Putamen (tissue), 1 donor: ENCODE results near the gene GAB2.
"Not testable (repeated sequence)": the region's sequence is repeated elsewhere in the genome, so short reads cannot be mapped to it uniquely, and the experiment has no call there.

Source experiments
- DNase-seq: peaks from one replicate; pipeline ENCODE4 v3.0.0-alpha.2; 2016; ENCODE audit warnings: low spot score

The GAB2 gene

DNA sequence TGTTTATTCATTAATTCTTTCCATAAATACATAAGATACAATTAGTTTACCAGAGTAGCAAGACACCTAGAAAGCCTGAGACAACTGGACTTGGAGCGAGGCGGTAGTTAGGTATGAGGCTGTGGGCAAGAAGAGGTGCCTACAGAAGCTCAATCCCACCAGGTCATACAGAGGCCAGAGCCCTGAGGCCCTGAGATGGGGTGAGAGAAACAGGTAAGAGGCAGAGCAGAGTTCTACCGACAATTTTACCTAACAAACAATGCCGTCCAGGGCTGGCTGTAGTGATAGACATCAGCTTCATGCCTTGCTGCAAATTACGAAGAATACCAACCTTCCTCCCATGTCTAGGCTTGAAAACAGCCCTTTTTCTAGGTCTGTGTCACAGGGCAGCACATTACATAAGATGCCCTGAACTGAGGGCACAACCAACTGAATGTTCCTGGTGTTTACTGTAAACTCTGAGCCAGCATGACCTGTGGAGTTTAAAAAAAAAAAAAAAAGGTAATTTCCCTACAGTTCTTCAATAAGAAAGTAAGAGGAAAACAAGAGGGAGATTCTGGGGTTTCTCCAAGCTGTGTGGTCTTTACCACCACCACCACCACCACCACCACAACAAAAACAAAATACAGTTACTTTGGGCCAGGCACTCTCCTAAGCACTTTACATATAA lies 105.8 kb downstream of the GAB2 start:
- no peak for DNase-seq

DNA sequence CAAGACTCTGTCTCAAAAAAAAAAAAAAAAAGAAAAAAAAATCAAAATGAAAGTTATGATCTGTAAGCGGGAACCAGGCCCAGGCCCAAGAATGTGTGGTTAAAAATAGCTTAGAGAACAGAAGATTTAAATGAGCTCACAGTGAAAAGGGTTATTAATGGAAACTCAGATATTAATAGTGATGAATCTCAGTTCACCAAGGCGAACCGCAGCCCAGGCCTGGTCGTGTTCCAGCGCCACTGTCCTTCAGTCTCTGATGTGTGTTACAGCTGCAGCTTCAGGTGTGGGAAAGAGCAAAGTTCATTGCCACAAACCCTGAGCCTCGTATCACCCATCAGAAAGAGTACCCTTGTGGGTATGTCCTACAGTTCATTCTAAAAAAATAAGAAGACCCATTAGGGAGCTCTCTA lies 107.1 kb downstream of the GAB2 start:
- DNase-seq: no peak

DNA sequence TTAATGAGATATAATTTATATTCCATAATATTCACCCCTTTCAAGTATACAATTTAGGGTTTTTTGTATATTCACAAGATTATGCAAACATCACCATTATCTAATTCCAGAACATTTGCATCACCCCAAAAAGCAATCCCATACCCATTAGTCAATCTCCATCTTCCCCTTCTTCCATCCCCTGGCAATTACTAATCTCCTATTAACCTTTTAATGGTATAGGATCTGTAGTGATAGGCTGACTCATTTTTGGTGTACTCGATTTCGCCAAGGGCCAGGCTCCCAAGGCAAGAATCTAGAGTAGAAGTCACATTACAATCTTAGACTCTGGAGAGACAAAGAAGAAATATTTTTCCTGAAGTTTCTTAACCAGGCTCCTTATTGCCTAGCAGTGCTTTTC lies 113.4 kb downstream of the GAB2 start:
- DNase-seq: no peak

DNA sequence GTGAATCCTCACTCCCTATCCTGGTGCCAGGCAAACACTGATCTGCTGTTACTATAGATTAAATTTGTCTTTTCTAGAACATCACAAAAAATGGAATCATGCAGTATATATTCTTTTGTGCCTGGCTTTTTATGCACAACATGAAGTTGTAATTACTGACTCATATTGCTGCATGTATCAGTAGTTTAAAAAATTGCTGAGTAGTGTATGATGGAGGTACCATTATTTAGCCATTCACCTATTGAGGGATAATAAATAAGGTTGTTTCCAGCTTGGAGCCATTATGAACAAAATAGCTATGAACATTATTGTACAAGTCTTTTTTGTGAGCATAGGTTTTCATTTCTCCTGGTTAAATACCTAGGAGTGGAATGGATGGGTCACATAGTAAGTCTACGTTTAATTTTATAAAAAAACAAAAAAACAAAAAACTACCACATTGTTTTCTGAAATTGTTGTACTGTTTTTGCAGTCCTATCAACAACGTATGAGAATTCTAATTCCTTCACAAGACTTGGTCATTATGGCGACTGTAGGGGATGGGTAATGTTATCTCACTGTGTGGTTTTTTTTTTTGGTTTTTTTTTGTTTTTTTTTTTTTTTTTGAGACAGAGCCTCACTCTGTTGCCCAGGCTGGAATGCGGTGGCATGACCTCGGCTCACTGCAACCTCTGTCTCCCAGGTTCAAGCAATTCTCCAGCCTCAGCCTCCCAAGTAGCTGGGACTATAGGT lies 117.3 kb downstream of the GAB2 start:
- no peak for DNase-seq

DNA sequence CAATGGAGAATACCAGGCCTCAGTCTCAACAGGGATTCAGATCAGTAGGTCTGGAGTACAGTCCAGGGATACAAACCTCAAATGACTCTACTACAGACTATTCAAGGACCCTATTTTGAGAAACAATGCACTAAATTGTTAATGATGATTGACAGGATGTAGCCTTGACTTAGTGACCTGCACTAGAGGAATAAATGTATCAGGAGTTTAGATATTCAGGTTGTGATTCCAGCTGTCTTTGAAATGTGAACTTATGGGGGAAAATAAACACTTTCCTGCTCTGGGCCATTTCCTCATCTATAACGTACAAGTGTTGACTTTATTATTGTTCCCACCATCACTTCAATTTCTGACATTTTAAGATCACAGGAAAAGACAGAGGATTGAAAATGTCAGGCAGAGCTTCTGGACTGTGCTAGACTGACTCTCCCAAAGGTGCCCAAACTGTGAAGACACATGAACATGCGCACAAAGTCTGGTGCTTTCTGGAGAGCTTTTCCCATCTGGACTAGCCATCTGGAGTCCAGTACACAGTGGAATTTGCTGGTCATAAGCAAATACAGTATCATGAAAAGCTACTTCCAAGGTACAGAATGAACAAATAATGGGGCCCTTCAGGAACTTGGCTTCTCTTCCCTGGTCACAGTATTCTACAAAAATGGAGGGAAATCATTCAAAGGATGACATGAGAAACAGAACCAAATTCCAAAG lies 118.5 kb downstream of the GAB2 start:
- no peak for DNase-seq

DNA sequence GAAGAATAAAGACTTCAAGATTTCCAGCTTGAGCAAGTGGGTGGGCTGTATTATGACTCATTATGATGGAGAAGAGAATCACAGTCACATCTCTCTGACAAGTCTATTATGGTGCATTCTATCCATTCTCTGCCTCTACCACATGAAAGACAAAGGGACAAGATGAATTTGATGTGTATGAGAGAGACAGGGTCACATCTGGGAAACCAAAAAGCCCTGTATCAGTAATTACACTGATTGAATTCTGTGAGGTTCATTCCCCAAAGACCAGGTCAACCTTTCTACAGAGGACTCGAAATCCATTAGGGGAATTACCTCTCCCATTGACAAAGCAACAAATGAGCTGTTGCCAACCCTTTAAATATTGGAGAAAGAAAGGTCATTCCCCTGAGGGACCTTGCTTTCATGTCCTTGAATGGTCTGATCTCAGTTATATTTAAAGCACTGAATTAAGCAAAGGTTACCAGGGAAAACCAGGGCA lies 119.3 kb downstream of the GAB2 start:
- no peak for DNase-seq

DNA sequence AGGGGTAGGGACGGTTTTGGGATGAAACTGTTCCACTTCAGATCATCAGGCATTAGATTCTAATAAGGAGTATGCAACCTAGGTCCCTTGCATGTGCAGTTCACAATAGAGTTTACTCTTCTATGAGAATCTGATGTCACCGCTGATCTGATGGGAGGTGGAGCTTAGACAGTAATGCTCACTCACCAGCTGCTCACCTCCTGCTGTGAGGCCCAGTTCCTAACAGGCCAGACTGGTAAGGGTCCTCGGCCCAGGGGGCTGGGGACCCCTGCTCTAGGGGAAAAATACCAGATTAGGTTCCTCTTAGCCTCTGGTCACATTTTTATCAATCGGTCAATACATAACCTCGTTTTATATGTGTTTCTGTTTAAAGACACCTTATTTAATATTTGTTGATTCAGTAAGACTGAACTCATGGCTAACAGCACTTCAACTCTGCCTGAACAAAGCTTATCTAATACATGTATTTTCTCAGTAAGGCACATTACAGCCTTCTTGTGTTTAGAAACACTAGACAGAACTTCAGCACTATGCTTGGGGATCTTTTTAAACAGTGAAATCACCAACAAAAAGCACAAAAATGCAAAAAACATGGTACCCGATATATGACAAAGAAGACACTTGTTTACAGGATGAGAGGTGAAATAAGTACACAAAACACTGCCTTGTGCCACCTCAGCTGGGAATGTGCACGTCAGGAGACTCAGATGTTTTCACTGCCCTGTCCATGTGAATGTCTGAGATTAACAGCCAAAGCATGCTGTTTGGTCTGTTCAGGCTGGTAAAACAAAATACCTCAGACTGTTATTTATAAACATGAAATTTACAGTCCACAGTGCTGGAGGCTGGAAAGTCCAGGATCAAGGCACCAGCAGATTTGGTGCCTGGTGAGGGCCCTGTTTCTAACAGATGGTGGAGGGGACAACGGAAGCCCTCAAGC lies 121.4 kb downstream of the GAB2 start:
- no peak for DNase-seq

DNA sequence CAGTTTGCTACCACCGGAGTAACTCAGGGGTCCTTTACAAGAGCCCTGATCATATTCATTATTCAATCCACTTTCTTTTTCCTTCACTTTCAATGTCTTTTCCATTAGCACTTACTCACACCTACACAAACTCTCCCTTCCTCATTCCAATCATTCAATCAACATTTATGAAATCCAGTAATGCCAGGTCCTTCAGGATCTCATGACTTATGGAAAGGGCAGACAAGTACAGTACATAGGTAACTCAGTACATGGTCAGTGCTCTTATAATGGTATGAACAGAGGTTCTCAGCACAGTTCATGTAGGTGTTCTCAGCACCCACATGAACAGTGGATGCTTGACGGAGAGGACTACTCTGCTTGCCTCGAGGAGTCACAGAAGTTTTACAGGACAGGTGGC lies 122.3 kb downstream of the GAB2 start:
- DNase-seq: no peak

DNA sequence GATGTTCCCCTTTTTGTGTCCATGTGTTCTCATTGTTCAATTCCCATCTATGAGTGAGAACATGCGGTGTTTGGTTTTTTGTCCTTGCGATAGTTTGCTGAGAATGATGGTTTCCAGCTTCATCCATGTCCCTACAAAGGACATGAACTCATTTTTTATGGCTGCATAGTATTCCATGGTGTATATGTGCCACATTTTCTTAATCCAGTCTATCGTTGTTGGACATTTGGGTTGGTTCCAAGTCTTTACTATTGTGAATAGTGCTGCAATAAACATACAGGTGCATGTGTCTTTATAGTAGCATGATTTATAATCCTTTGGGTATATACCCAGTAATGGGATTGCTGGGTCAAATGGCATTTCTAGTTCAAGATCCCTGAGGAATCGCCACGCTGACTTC lies 123.5 kb downstream of the GAB2 start:
- DNase-seq: not testable (repeated sequence)

DNA sequence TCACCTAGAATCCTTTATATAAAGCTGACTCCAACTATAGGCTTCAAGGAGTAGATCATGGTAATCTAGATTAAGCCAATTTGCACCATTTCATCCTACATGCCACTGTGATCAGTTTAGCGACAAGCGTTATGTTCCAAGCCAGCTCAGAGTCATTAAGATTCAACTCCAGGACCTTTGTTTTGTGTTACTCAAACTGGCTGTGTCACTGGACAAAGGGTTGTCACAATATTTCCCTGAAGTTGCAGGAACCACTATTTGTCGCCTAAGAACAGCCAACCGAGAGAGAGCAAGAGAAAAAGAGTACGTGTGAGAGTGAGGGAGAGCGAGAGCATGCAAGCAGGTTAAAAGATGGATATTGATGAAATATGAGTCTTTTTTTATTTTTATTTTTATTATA lies 124.1 kb downstream of the GAB2 start:
- no peak for DNase-seq

DNA sequence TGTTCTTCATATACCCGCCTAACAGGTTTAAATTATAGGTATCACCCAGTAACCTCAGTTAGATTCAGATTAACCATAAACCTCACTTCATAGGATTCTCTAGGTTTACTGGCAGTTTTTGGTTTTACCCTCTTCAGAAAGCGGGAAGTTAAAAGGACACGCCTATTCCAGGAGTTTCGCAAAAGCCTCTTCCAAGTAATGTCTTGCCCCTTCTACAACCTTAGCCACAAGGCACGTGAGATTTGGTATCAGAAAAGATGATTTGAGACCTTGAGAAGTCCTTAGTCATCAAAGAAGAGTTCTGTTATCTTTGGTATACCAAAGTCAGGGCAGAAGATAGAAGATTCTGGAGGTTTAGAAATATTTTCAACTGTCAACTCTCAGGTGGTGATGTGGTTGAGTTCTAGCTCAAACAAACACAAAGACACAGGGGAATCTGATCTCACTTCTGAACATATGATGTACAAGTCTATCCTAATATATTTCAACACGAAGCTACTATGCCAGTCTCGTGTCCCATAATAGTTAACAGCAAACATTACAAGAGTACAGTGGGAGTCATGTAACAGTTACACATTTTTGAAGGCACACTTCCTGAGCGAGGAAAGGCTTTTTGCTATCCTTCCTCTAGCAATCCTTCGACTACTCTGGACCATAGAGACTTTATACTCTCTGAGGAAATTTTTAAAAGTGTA lies 125.4 kb downstream of the GAB2 start:
- no peak for DNase-seq

DNA sequence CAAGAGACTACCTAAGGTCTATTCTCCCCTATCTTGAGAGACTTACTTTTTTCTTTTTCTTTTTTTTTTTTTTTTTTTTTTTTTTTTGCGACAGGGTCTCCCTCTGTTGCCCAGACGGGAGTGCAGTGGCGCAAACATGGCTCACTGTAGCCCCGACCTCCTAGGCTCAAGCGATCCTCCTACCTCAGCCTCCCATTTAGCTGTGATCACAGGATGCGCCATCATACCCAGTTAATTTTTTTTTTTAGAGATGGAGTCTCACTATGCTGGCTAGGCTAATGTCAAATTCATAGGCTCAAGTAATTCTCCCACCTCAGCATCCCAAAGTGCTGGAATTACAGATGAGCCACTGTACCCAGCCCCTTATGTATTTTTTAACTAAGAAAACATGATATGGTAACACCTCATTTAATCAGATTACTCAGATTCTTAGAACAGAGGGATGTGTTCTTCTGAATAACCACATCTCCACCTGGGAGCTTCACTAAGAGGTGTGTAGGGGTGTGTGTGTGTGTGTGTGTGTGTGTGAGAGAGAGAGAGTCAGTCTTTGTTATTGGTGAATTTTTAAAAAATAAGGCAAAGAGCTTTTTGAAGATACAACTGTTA lies 126.0 kb downstream of the GAB2 start:
- DNase-seq: no peak

DNA sequence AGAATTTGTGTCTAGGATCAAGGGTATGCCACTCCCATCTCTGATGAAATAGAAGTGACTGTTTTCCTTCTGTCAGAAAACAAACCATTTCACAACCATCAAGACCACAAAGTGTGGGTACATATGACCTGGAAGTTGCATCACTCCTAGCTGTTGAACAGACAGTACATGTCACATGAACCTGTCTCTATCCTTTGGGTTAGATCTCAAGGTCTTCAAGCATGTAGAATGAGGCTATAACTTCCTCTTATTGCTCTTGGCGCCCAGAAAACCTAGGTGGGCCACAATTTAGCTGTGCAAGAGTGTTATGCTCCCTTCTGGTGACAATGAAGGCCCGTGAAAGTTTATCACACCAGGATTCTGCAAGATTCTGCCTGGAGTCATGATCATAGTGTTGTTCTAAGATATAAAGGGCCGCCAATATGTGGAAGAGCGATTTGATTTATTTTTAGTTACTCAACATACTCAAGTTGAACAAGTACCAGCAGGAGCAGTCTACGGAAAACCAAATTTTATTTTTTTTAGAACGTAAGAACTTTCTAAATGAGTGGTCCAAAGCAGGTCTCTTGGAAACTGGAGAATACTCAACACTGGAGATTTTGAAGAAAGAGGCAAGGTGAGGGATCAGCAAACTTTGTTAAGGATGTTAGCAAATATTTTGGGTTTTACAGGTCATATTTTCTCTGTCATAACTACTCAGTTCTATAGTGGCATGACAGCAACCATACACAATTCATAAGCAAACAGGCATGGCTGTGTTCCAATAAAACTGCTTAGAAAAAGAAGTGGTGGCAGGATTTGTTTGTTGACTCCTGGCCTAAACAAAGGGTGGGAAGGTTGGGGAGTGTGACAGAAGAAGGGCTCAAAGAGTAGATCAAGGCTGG lies 127.1 kb downstream of the GAB2 start:
- DNase-seq: no peak

DNA sequence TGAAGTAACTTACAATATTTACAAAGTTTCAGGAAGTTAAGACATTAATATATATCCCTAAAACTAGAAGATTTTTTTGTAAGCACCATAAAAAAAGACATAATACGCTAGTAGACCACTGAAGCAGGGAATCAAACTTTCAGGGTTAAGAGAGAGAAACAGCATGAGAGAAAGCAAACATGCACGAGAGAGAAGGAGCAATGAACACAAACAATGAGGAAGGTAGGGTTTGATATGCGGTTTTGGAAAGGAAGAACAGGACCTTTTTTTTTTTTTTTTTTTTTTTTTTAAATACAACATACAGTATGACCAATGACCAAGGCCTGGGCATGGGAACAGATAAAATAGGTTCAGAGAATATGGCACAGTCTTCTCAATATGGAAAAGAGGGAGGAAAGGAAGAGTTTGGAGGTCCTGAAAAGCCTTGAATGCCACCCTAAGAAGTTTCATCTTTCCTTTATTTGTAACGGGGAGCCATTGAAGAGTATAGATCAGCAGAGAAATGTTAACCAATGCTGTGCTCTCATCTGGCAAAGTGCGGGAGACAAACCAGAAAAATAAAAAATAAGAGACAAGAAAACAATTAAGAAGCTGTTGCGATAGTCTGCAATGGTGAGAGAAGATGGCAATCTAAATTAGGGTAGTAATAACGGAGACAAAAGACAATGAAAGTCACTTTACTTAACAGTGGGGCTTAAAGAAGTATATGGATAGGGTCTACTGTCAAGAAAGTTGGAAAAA lies 127.9 kb downstream of the GAB2 start:
- no peak for DNase-seq

DNA sequence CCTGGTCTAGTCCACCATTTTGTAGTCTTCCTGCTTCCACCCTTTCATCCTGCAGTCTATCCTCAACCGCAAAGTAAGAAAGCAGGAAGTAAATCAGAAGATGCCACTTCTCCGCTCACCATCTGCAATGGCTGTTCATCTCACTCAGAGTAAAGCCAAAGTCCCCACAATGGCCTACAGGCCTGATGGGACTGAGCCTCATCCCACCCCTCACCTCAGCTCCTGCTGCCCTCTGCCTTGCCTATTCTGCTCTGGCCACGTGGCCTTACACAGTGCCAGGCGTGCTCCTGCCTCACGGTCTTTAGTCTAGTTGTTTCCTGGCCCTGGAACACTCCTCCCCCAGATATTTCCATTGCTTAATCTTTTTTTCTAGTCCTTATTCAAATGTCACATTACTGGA lies 133.4 kb downstream of the GAB2 start:
- no peak for DNase-seq

DNA sequence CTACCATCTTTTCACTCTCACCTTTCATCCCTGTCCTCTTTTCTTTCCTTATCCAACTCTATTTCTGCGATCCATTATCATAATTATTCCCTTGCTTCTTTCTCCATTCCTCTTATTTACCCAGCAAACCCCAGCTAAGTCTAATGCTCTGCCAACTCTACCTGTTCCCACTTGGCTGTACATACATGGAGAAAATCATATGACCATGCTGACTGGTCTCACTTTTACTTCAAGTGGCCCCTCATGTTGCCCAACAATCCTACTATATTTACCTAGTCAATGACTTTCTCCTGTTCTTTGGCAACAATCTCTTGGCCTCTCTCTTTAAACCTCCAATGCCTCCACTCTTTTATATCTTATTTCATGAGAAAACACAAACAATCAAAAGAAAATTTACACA lies 134.8 kb downstream of the GAB2 start:
- DNase-seq: no peak

DNA sequence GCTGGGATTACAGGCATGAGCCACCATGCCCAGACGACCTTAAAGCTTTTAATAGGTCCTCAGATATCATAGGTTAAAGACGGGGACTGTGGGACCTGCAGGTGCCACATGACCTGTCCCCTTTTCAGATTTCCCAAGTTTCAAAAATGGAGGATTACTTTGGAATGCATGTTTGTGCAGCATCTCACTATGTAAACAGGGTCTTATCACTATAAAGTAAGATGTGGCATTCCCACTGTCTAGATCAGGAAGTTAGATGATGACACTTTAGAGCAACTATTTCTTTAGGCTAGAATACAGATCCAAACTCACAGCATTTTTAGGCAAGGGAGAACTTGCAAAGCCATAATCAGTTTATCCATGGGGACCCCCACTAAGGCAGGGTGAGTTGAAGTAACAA lies 136.1 kb downstream of the GAB2 start:
- no peak for DNase-seq

DNA sequence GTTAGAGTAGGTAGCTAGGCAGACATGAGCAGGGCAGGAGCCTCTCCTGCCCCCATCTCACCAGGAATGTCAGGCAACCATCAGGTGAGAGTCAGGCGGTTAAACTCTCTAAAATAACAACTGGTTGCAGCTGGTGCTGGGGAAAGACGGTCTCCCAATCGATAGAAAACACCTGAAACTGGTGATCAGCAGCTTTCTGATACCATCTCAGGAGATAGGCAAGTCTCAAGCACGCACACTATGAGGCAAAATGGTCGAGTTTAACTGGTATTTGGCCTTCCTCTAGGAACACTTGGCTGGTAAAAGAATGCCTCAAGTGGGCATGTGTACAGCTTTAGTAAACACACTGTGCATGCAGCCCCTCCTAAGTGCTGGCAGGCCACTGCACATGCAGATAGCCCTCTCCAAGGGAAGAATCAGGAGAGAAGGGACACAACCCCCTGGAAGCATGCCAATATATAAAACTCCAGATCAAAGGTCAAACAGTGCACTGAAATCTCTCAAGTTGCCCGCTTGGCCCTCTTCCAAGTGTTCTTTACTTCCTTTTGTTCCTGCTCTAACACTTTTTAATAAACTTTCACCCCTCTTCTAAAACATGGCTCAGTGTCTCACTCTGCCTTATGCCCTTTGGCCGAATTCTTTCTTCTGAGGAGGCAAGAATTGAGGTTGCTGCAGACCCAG lies 140.2 kb downstream of the GAB2 start:
- no peak for DNase-seq

DNA sequence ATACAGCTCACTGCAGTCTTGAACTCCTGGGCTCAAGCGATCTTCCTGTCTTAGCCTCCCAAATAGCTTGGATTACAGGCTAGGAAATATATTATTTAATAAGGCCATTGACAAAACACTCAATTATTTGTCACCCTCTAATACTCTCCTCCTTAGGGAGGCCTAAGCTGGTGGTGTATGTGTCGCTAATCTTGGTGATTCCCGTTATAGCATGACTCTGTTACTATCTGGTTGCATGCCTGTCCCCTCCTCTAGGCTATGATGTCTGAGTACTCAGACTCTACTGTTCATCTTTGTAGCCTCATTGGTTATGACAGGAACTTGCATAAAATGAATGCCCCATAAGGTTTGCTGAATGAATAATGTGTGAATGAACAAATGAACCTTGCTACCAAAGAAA lies 141.3 kb downstream of the GAB2 start:
- DNase-seq: no peak
